ENCODE measurements around the gene CDH12.

The CDH12 gene

GRCh38 chr5:21807953-21808352 lies 1045.2 kb downstream of the CDH12 start:
- no peak for DNase-seq

GRCh38 chr5:21806943-21807342 lies 1046.2 kb downstream of the CDH12 start:
- no peak for DNase-seq

GRCh38 chr5:21806271-21806670 lies 1046.9 kb downstream of the CDH12 start:
- no peak for DNase-seq

- peak; percentile 43 for DNase-seq
Measured at GRCh38 chr5:21802869-21803490, 1050.2 kb downstream of the CDH12 start.

- no peak for DNase-seq
Measured at GRCh38 chr5:21802100-21802499, 1051.0 kb downstream of the CDH12 start.

GRCh38 chr5:21792748-21793147 lies 1060.4 kb downstream of the CDH12 start:
- no peak for DNase-seq

GRCh38 chr5:21791304-21791703 lies 1061.8 kb downstream of the CDH12 start:
- DNase-seq = no peak

- no peak for DNase-seq
Measured at GRCh38 chr5:21784487-21784886, 1068.7 kb downstream of the CDH12 start.

GRCh38 chr5:21783074-21783679 lies 1070.0 kb downstream of the CDH12 start:
- DNase-seq = no peak

- DNase-seq = no peak
Measured at GRCh38 chr5:21776466-21776865, 1076.7 kb downstream of the CDH12 start.

- DNase-seq = peak; percentile 4
Measured at GRCh38 chr5:21774801-21775200, 1078.3 kb downstream of the CDH12 start.

- DNase-seq = no peak
Measured at GRCh38 chr5:21774281-21774680, 1078.9 kb downstream of the CDH12 start.

GRCh38 chr5:21773456-21773855 lies 1079.7 kb downstream of the CDH12 start:
- no peak for DNase-seq

- no peak for DNase-seq
Measured at GRCh38 chr5:21765406-21765805, 1087.7 kb downstream of the CDH12 start.

- no peak for DNase-seq
Measured at GRCh38 chr5:21739096-21739495, 1114.0 kb downstream of the CDH12 start.

GRCh38 chr5:21723500-21723899 lies 1129.6 kb downstream of the CDH12 start:
- no peak for DNase-seq

GRCh38 chr5:21711866-21712758 lies 1141.0 kb downstream of the CDH12 start:
- DNase-seq = no peak

- no peak for DNase-seq
Measured at GRCh38 chr5:21709770-21710169, 1143.4 kb downstream of the CDH12 start.

- no peak for DNase-seq
Measured at GRCh38 chr5:21704974-21705668, 1148.0 kb downstream of the CDH12 start.

- no peak for DNase-seq
Measured at GRCh38 chr5:21701317-21701716, 1151.8 kb downstream of the CDH12 start.
